BLaER1 treated with 17β-estradiol and CSF1 and Interleukin-3, amounts not matched to agents 10 nM and 100 nM (cell line): ENCODE data around the gene GIPC3.

Experiments used
- H3K27ac ChIP-seq, 11 experiments: shearing (Covaris generic); formaldehyde crosslinking; 2 replicates each; pipeline ENCODE4 v1.8.1; 2022
- H3K27me3 ChIP-seq, 11 experiments: shearing (Covaris generic); formaldehyde crosslinking; 2 replicates each; pipeline ENCODE4 v1.8.1; 2022
- H3K36me3 ChIP-seq, 11 experiments: shearing (Covaris generic); formaldehyde crosslinking; 2 replicates each; pipeline ENCODE4 v1.8.1; 2022
- H3K4me1 ChIP-seq, 10 experiments: shearing (Covaris generic); formaldehyde crosslinking; 2 replicates each; pipeline ENCODE4 v1.8.1; 2022
- H3K4me2 ChIP-seq, 11 experiments: shearing (Covaris generic); formaldehyde crosslinking; 2 replicates each; pipeline ENCODE4 v1.8.1; 2022
- H3K4me3 ChIP-seq, 10 experiments: shearing (Covaris generic); formaldehyde crosslinking; 2 replicates each; pipeline ENCODE4 v1.8.1; 2022
- H3K9ac ChIP-seq, 11 experiments: shearing (Covaris generic); formaldehyde crosslinking; 2 replicates each; pipeline ENCODE4 v1.8.1; 2022
- H3K9me3 ChIP-seq, 11 experiments: shearing (Covaris generic); formaldehyde crosslinking; replicated peaks in 1 of 11; 2 replicates each; pipeline ENCODE4 v1.8.1; 2022
- H4K20me1 ChIP-seq, 11 experiments: shearing (Covaris generic); formaldehyde crosslinking; 2 replicates each; pipeline ENCODE4 v1.8.1; 2022
- Cebpa-rat ChIP-seq, 11 experiments: shearing (Covaris generic); IDR thresholded peaks; 2 replicates each; pipeline ENCODE4 v1.8.1; 2022

The GIPC3 gene

GRCh38 chr19:3590991-3591659 is 5.8 kb downstream of the GIPC3 start:
- TF ChIP-seq Cebpa-rat (IDR thresholded peaks at IDR 0.05): no peak
- Histone ChIP-seq H3K36me3 (no peaks in the 10 kb centered on the region; a peak in 1 of 22 replicates), H3K9ac (no peak overlapping the region), H3K27me3 (peaks cover 11 to 39% (median 31%) of the 10 kb centered on the region in 11 experiments), H4K20me1 (no peaks in the 10 kb centered on the region; a peak in 1 of 22 replicates), H3K27ac (no peak overlapping the region), H3K4me2 (no peak overlapping the region), H3K4me1 (peaks cover 0 to 2% (median under 1%) of the 10 kb centered on the region in 10 experiments; a peak in 4 of 20 replicates), H3K4me3 (no peak overlapping the region), H3K9me3 (peaks cover 12 to 28% (median 25%) of the 10 kb centered on the region in 11 experiments)

GRCh38 chr19:3591876-3592613 is 6.8 kb downstream of the GIPC3 start:
- Histone ChIP-seq H4K20me1 (no peaks in the 10 kb centered on the region), H3K9ac (no peak overlapping the region), H3K27ac (no peak overlapping the region), H3K36me3 (no peaks in the 10 kb centered on the region; a peak in 1 of 22 replicates), H3K27me3 (peaks cover 2 to 30% (median 22%) of the 10 kb centered on the region in 11 experiments; a peak in 20 of 22 replicates), H3K9me3 (peaks cover 12 to 28% (median 25%) of the 10 kb centered on the region in 11 experiments), H3K4me3 (no peak overlapping the region), H3K4me2 (no peak overlapping the region), H3K4me1 (no peaks in the 10 kb centered on the region)
- no peak for TF ChIP-seq Cebpa-rat (IDR thresholded peaks at IDR 0.05)

- H3K4me3 ChIP-seq: no peak overlapping the region
- H3K27ac ChIP-seq: no peak overlapping the region
- H3K27me3 ChIP-seq: peaks cover 0 to 23% (median 18%) of the 10 kb centered on the region in 11 experiments; a peak in 13 of 22 replicates
- no peaks in the 10 kb centered on the region; a peak in 1 of 22 replicates for H3K36me3 ChIP-seq
- H3K9me3 ChIP-seq: peaks cover 12 to 28% (median 25%) of the 10 kb centered on the region in 11 experiments
- H3K4me1 ChIP-seq: no peaks in the 10 kb centered on the region
- no peak overlapping the region for H3K9ac ChIP-seq
- H4K20me1 ChIP-seq: no peaks in the 10 kb centered on the region
- TF ChIP-seq Cebpa-rat (IDR thresholded peaks at IDR 0.05): no peak
- H3K4me2 ChIP-seq: no peak overlapping the region
These were observed 7.9 kb downstream of the GIPC3 start for GRCh38 chr19:3593156-3593555.

GRCh38 chr19:3595521-3596061 is 10.3 kb downstream of the GIPC3 start:
- Histone ChIP-seq H3K27me3 (peaks cover 0 to 23% (median 18%) of the 10 kb centered on the region in 11 experiments; a peak in 13 of 22 replicates), H3K9ac (no peak overlapping the region), H3K4me3 (no peak overlapping the region), H3K4me1 (peaks cover 0 to 11% (median 2%) of the 10 kb centered on the region in 10 experiments; a peak in 7 of 20 replicates), H3K4me2 (no peak overlapping the region), H3K27ac (no peak overlapping the region), H4K20me1 (no peaks in the 10 kb centered on the region), H3K9me3 (peaks cover 12 to 28% (median 19%) of the 10 kb centered on the region in 11 experiments), H3K36me3 (peaks cover 0 to 10% (median 0%) of the 10 kb centered on the region in 11 experiments; a peak in 1 of 22 replicates)
- no peak for TF ChIP-seq Cebpa-rat (IDR thresholded peaks at IDR 0.05)

- no peak overlapping the region for H3K27ac ChIP-seq
- no peak overlapping the region for H3K4me3 ChIP-seq
- peaks cover 0 to 17% (median 0%) of the 10 kb centered on the region in 11 experiments; a peak in 4 of 22 replicates for H3K9me3 ChIP-seq
- H4K20me1 ChIP-seq: no peaks in the 10 kb centered on the region
- no peak for TF ChIP-seq Cebpa-rat (IDR thresholded peaks at IDR 0.05)
- no peak overlapping the region for H3K9ac ChIP-seq
- peaks cover 0 to 10% (median 0%) of the 10 kb centered on the region in 11 experiments; a peak in 1 of 22 replicates for H3K36me3 ChIP-seq
- H3K4me2 ChIP-seq: peak overlapping the region in 2 of 11 experiments; percentile 18 to 41; a peak in 2 of 22 replicates
- H3K4me1 ChIP-seq: peaks cover 4 to 35% (median 19%) of the 10 kb centered on the region in 10 experiments
- peaks cover 0 to 4% (median under 1%) of the 10 kb centered on the region in 11 experiments; a peak in 9 of 22 replicates for H3K27me3 ChIP-seq
These were observed 14.5 kb downstream of the GIPC3 start for GRCh38 chr19:3599776-3600187.

GRCh38 chr19:3601021-3601420 is 15.7 kb downstream of the GIPC3 start:
- Histone ChIP-seq H3K4me2 (peak overlapping the region in 2 of 11 experiments; percentile 18 to 22; a peak in 3 of 22 replicates), H3K27ac (no peak overlapping the region), H3K9ac (no peak overlapping the region), H3K27me3 (peaks cover 5 to 11% (median 9%) of the 10 kb centered on the region in 11 experiments), H4K20me1 (peaks cover 0 to 1% (median 0%) of the 10 kb centered on the region in 11 experiments; a peak in 3 of 22 replicates), H3K36me3 (peaks cover 0 to 10% (median 0%) of the 10 kb centered on the region in 11 experiments; a peak in 1 of 22 replicates), H3K9me3 (peaks cover 0 to 17% (median 0%) of the 10 kb centered on the region in 11 experiments; a peak in 4 of 22 replicates), H3K4me1 (peaks cover 16 to 47% (median 32%) of the 10 kb centered on the region in 10 experiments), H3K4me3 (no peak overlapping the region)
- no peak for TF ChIP-seq Cebpa-rat (IDR thresholded peaks at IDR 0.05)

- TF ChIP-seq Cebpa-rat (IDR thresholded peaks at IDR 0.05): no peak
- H3K4me3 ChIP-seq: no peak overlapping the region
- no peak overlapping the region for H3K27ac ChIP-seq
- H3K4me2 ChIP-seq: peak overlapping the region in 9 of 11 experiments; percentile 9 to 98 (median 42); a peak in 11 of 22 replicates
- H3K9ac ChIP-seq: no peak overlapping the region
- peaks cover 0 to 17% (median 0%) of the 10 kb centered on the region in 11 experiments; a peak in 4 of 22 replicates for H3K9me3 ChIP-seq
- peaks cover 35 to 70% (median 54%) of the 10 kb centered on the region in 10 experiments for H3K4me1 ChIP-seq
- H3K36me3 ChIP-seq: peaks cover 0 to 10% (median 0%) of the 10 kb centered on the region in 11 experiments; a peak in 1 of 22 replicates
- H4K20me1 ChIP-seq: peaks cover 0 to 10% (median 0%) of the 10 kb centered on the region in 11 experiments; a peak in 3 of 22 replicates
- peaks cover 13 to 28% (median 25%) of the 10 kb centered on the region in 11 experiments for H3K27me3 ChIP-seq
These were observed 18.0 kb downstream of the GIPC3 start for GRCh38 chr19:3603121-3603811.
